Transverse colon (tissue), 4 donors: ENCODE results near the gene CRYGN. TPM values are rescaled to one million over a fixed set of nuclear protein-coding genes. Genes with fewer than 3 reads are reported as not detected.
A peak's percentile ranks its signal among the peaks of the same experiment; 100 is the strongest.

ENCODE experiments used
- DNase-seq: peaks from one replicate; pipeline ENCODE4 v3.0.0-alpha.2; 2019
- H3K27ac ChIP-seq, 4 donors: fragments of 200-600 bp; sonication (generic); 2 replicates each; pipeline ENCODE4 v1.5.1; 2016 to 2018; ENCODE audit warnings: inconsistent platforms in 4 of 4
- H3K27me3 ChIP-seq: fragments of 200-600 bp; sonication (generic); 2 replicates; pipeline ENCODE4 v1.5.1; 2017; ENCODE audit warnings: inconsistent platforms
- H3K36me3 ChIP-seq, 4 donors: fragments of 200-600 bp; sonication (generic); 2 replicates each; pipeline ENCODE4 v1.5.1; 2017 to 2019; ENCODE audit warnings: inconsistent platforms in 4 of 4
- H3K4me1 ChIP-seq, 4 donors: fragments of 200-600 bp; sonication (generic); 2 replicates each; pipeline ENCODE4 v1.5.1; 2017 to 2020; ENCODE audit warnings: inconsistent platforms in 4 of 4
- H3K4me3 ChIP-seq, 4 donors: fragments of 200-600 bp; sonication (generic); 1 replicate in 1 of 4; 2 replicates in 3 of 4; pipeline versions ENCODE4 v1.5.1 to v1.6.1; 2017 to 2019; ENCODE audit warnings: inconsistent platforms in 4 of 4
- H3K9me3 ChIP-seq, 2 donors: fragments of 200-600 bp; sonication (generic); 2 replicates each; pipeline ENCODE4 v1.5.1; 2017 to 2019; ENCODE audit warnings: inconsistent platforms in 2 of 2
- EP300 ChIP-seq: sonication (generic); formaldehyde crosslinking; IDR thresholded peaks from one replicate; pipeline ENCODE4 v1.6.1; 2017; ENCODE audit warnings: antibody characterized with exemption, low read depth
- POLR2A ChIP-seq: fragments of 450-650 bp; IDR thresholded peaks from one replicate; pipeline ENCODE4 v1.6.1; 2016; ENCODE audit warnings: antibody characterized with exemption, mild to moderate bottlenecking, moderate library complexity
- POLR2AphosphoS5 ChIP-seq, 3 donors: sonication (generic); formaldehyde crosslinking; IDR thresholded peaks; one replicate each; pipeline ENCODE4 v1.6.1; 2016; ENCODE audit warnings: antibody characterized with exemption in 3 of 3
- WGBS, 2 donors: methylation state at CpG; one replicate each; pipeline ENCODE4 v1.1.5; 2018; ENCODE audit warnings: low coverage in 1 of 2; 5-methylcytosine and 5-hydroxymethylcytosine counted together
- in situ Hi-C, 4 donors: fragments of 200-750 bp; cut with MboI; loops; one replicate each; pipeline versions ENCODE4 v1.15.0 to v1.15.1; 2017; ENCODE audit warnings: low sequenced_read_pairs in 3 of 4, low pct_ligation_motif_present in 1 of 4, low pct_unique_long_range_greater_than_20kb in 1 of 4
- intact Hi-C: fragments of 100-400 bp; cut with DNase I; formaldehyde crosslinking; loops from one replicate; pipeline ENCODE4 v1.15.1; 2023; ENCODE audit warnings: low total_unique reads
- total RNA-seq, 4 donors: library from RNA; depleted of rRNA; stranded (reverse); fragments of >200 nt; gene quantifications; one replicate each; pipeline ENCODE4 v1.1.0, GENCODE V29; 2016
- TF ChIP-seq, protein P1 (sequence below), 5 experiments: fragments of 200-600 bp in 3 of 5; fragments of 450-650 bp in 2 of 5; sonication (generic) in 3 of 5; IDR thresholded peaks; 1 replicate in 2 of 5; 2 replicates in 3 of 5; pipeline ENCODE4 v1.5.1; 2016 to 2017; ENCODE audit warnings: antibody characterized with exemption in 5 of 5, inconsistent platforms in 3 of 5, mild to moderate bottlenecking in 2 of 5, moderate library complexity in 1 of 5

The CRYGN gene
- total RNA-seq, 4 donors from 2014 or later = not detected

DNA sequence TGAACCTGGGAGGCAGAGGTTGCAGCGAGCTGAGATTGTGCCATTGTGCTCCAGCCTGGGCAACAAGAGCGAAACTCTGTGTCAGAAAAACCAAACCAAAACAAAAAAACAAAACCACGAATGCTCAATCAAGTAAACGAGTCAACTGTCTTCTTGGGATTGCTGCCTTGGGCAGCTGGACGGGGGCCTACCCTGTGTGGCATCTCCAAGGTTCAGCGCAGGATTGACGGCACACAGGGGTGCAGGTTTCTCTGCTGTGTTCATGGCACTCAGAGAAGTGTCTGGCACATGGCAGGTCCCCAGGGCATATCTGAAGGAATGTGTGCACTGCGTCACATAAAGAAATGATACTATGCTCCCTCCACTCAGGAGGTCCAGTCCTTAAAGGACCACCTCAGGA, 25.2 kb upstream of the CRYGN start:
- in situ Hi-C loops (loop anchor here in 1 of 4 donors (25.0 kb wide), 1 partner anchor 272 kb away; no protein-coding TSS in a partner anchor), intact Hi-C loops (no loop called here)
- DNase-seq = no peak
- no peak overlapping the region for H3K27ac ChIP-seq
- WGBS, 2 donors = 84 to 92% methylated on average over 5 to 8 of the region's 8 CpGs
- H3K4me3 ChIP-seq = no peak overlapping the region
- no peaks in the 10 kb centered on the region for H3K9me3 ChIP-seq
- H3K27me3 ChIP-seq = no peaks in the 10 kb centered on the region
- peaks cover 12 to 26% (median 16%) of the 10 kb centered on the region in 4 donors for H3K4me1 ChIP-seq
- peaks cover 0 to 30% (median 4%) of the 10 kb centered on the region in 4 donors for H3K36me3 ChIP-seq
- TF ChIP-seq POLR2AphosphoS5 (IDR thresholded peaks at IDR 0.05) (peak in 1 of 3 donors; percentile 18), EP300 (no peak), POLR2A (no peak)

DNA sequence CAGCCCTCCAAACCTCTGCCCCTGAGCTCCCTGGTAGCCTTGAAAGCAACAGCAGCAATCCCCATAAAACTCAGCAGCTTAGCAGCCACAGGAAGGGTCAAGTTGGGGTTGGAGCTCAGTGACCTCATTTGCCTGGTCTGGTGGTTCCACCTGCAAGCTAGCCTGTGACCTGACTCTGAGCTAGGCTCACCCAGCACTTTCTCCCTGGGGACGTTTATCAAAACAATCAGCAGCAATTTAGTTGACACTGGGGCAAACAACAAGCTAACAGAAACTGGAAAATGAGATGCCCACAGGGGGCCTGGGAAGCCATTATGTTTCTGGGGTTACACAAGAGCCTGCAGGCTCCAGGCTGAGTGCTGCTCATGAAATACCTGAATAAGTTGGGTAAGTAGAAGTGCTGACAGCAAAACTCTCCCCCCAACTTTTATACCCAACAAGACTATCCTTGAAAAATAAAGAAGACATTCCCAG, 22.4 kb upstream of the CRYGN start:
- peak overlapping the region; percentile 86 to 92 (median 88) for H3K27ac ChIP-seq
- peaks cover 22 to 27% (median 24%) of the 10 kb centered on the region in 4 donors for H3K4me1 ChIP-seq
- no peak overlapping the region for H3K4me3 ChIP-seq
- DNase-seq = no peak
- in situ Hi-C loops (loop anchor here in 1 of 4 donors (25.0 kb wide), 1 partner anchor 275 kb away; no protein-coding TSS in a partner anchor), intact Hi-C loops (loop anchor here (2.0 kb wide), 1 partner anchor 50 kb away; no protein-coding TSS in a partner anchor)
- H3K27me3 ChIP-seq = no peaks in the 10 kb centered on the region
- peaks cover 0 to 16% (median 2%) of the 10 kb centered on the region in 4 donors for H3K36me3 ChIP-seq
- no peak for TF ChIP-seq EP300
- TF ChIP-seq, protein P1, sequence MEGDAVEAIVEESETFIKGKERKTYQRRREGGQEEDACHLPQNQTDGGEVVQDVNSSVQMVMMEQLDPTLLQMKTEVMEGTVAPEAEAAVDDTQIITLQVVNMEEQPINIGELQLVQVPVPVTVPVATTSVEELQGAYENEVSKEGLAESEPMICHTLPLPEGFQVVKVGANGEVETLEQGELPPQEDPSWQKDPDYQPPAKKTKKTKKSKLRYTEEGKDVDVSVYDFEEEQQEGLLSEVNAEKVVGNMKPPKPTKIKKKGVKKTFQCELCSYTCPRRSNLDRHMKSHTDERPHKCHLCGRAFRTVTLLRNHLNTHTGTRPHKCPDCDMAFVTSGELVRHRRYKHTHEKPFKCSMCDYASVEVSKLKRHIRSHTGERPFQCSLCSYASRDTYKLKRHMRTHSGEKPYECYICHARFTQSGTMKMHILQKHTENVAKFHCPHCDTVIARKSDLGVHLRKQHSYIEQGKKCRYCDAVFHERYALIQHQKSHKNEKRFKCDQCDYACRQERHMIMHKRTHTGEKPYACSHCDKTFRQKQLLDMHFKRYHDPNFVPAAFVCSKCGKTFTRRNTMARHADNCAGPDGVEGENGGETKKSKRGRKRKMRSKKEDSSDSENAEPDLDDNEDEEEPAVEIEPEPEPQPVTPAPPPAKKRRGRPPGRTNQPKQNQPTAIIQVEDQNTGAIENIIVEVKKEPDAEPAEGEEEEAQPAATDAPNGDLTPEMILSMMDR (IDR thresholded peaks at IDR 0.05) = no peak
- no peak for TF ChIP-seq POLR2AphosphoS5 (IDR thresholded peaks at IDR 0.05)
- TF ChIP-seq POLR2A = no peak
- 90% methylated on average over 1 of the region's 1 CpG; no CpG with 5 or more reads in 1 of the 2 donors for WGBS, 2 donors
- no peaks in the 10 kb centered on the region for H3K9me3 ChIP-seq

DNA sequence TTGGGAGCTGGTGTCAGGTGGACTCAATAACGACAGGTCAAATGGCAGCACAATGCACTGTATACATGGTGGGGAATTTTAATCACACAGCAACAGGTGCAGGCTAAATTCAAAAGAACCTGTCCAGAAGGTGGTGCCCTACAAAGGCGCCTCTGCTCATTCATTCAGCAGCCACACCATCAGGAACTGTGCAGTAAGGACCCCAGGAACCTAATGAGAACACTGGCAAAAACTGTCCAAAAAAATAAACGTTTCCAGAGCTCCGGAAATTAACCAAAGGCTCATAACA, 21.9 kb upstream of the CRYGN start:
- no peaks in the 10 kb centered on the region for H3K27me3 ChIP-seq
- H3K27ac ChIP-seq = peak overlapping the region; percentile 86 to 92 (median 88)
- TF ChIP-seq, protein P1 (IDR thresholded peaks at IDR 0.05) = no peak
- no peak for TF ChIP-seq EP300
- TF ChIP-seq POLR2A = no peak
- TF ChIP-seq POLR2AphosphoS5 (IDR thresholded peaks at IDR 0.05) = no peak
- H3K4me1 ChIP-seq = peaks cover 22 to 27% (median 24%) of the 10 kb centered on the region in 4 donors
- intact Hi-C loops = loop anchor here (2.0 kb wide), 1 partner anchor 51 kb away; no protein-coding TSS in a partner anchor
- in situ Hi-C loops = loop anchor here in 1 of 4 donors (25.0 kb wide), 1 partner anchor 275 kb away; no protein-coding TSS in a partner anchor
- H3K9me3 ChIP-seq = no peaks in the 10 kb centered on the region
- 56 to 60% methylated on average over 2 to 4 of the region's 4 CpGs for WGBS, 2 donors
- H3K36me3 ChIP-seq = peaks cover 0 to 16% (median 2%) of the 10 kb centered on the region in 4 donors
- H3K4me3 ChIP-seq = no peak overlapping the region
- DNase-seq = no peak

DNA sequence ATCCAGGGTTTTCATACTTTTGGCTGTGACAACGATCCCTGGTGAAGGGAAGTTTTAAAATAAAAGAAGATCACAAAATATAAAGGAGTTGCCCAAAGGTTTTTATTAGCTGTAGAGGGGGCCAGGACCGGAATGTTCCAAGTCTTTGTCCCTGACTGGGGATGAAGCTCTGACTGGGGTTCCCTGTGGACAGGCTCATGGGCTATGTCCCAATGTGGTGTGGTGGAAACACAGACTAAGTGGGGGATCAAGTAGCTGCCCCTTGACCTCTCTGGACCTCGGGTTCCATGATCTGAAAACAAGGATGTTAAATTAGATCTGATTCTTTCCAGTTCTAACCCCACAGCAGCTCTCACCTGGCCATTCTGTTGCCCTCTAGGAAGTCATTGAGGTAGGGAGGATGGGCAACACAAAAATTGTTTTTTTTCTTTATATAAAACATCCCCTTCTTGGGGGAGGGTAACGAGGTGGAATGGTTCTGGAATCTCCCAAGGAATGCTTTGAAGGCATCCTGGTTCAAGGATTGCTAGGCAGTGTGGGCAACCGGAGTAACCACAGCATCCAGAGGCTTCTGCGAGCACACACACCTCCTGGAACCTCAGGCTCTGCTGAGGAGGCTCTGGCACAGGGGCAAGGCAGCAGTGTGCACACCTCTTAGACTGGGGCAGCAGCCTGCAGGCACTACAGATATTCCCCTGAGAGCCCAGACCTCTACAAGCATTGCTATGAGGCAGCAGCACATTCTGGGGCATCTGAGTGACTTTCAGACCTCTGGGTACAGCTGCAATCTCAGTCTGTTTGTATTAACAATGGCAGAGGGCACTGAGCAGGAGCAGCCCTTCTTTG, 21.4 kb upstream of the CRYGN start:
- H3K36me3 ChIP-seq = peaks cover 0 to 14% (median 2%) of the 10 kb centered on the region in 4 donors
- TF ChIP-seq, protein P1 (IDR thresholded peaks at IDR 0.05) = no peak
- no peak for TF ChIP-seq EP300
- no peak for TF ChIP-seq POLR2A
- no peak for TF ChIP-seq POLR2AphosphoS5 (IDR thresholded peaks at IDR 0.05)
- in situ Hi-C loops = loop anchor here in 1 of 4 donors (25.0 kb wide), 1 partner anchor 276 kb away; no protein-coding TSS in a partner anchor
- H3K27me3 ChIP-seq = no peaks in the 10 kb centered on the region
- peaks cover 22 to 27% (median 24%) of the 10 kb centered on the region in 4 donors for H3K4me1 ChIP-seq
- peak overlapping the region; percentile 86 to 92 (median 88) for H3K27ac ChIP-seq
- no peak for DNase-seq
- WGBS, 2 donors = 80% methylated on average over 6 of the region's 6 CpGs; no CpG with 5 or more reads in 1 of the 2 donors
- H3K9me3 ChIP-seq = no peaks in the 10 kb centered on the region
- no peak overlapping the region for H3K4me3 ChIP-seq
- intact Hi-C loops = no loop called here
